GM11168 (cell line): ENCODE data around the gene PANK4.
"Not testable (repeated sequence)": the region's sequence is repeated elsewhere in the genome, so short reads cannot be mapped to it uniquely, and the experiment has no call there.

Experiments used
- in situ Hi-C: fragments of 300-500 bp; cut with MboI; formaldehyde crosslinking; loops from one replicate; pipeline ENCODE4 v1.12.0; 2022; ENCODE audit warnings: low sequenced_read_pairs; ENCODE audit not compliant: unreplicated experiment

The PANK4 gene

GRCh38 chr1:2469103-2469940 is 57.1 kb downstream of the PANK4 start:
- in situ Hi-C loops, result no loop called here

- in situ Hi-C loops, result no loop called here
Measured at GRCh38 chr1:2468540-2468939, 57.9 kb downstream of the PANK4 start.

- in situ Hi-C loops, result no loop called here
Measured at GRCh38 chr1:2468041-2468472, 58.3 kb downstream of the PANK4 start.

GRCh38 chr1:2466958-2467554 is 59.3 kb downstream of the PANK4 start:
- in situ Hi-C loops, result no loop called here

- in situ Hi-C loops, result no loop called here
Measured at GRCh38 chr1:2466270-2466665, 60.1 kb downstream of the PANK4 start.

GRCh38 chr1:2465371-2466269 is 60.8 kb downstream of the PANK4 start:
- in situ Hi-C loops, result no loop called here

- in situ Hi-C loops, result no loop called here
Measured at GRCh38 chr1:2463396-2463795, 63.0 kb downstream of the PANK4 start.

- in situ Hi-C loops, result no loop called here
Measured at GRCh38 chr1:2462819-2463218, 63.6 kb downstream of the PANK4 start.

- in situ Hi-C loops, result no loop called here
Measured at GRCh38 chr1:2460996-2461751, 65.2 kb downstream of the PANK4 start.

GRCh38 chr1:2460203-2460602 is 66.2 kb downstream of the PANK4 start:
- in situ Hi-C loops, result no loop called here

- in situ Hi-C loops, result no loop called here
Measured at GRCh38 chr1:2459757-2460156, 66.6 kb downstream of the PANK4 start.

GRCh38 chr1:2459102-2459753 is 67.2 kb downstream of the PANK4 start:
- in situ Hi-C loops, result not testable (repeated sequence)

GRCh38 chr1:2458687-2459086 is 67.7 kb downstream of the PANK4 start:
- in situ Hi-C loops, result no loop called here
